A673 (cell line): ENCODE results near the gene KXD1. TPM values are rescaled to one million over a fixed set of nuclear protein-coding genes. Genes with fewer than 3 reads are reported as not detected.

Source experiments
- BruUV-seq: library from RNA; stranded (reverse); fragments of 400-500 nt; replicated peaks from 2 replicates; lab custom pipeline; 2021; lab: Mats Ljungman, UMichigan
- CTCF ChIA-PET: fragments of 300-600 bp; sonication (Branson Sonifier 250); formaldehyde crosslinking; loops from one replicate; lab custom pipeline; 2022; ENCODE audit warnings: antibody characterized with exemption; lab: Charles Lee
- POLR2A ChIA-PET: fragments of 300-600 bp; sonication (Branson Sonifier 250); formaldehyde crosslinking; loops from one replicate; lab custom pipeline; 2022; ENCODE audit warnings: antibody characterized with exemption; ENCODE audit not compliant: low non-redundant PET; lab: Charles Lee
- DNase-seq: peaks from one replicate; pipeline ENCODE4 v3.0.0-alpha.2; 2015; ENCODE audit warnings: low spot score
- H3K27ac ChIP-seq: fragments of 200-600 bp; sonication (generic); 2 replicates; pipeline ENCODE4 v1.5.1; 2016; ENCODE audit warnings: mixed run types, low read depth, mild to moderate bottlenecking, mixed read lengths, antibody characterized with exemption, low read length; ENCODE audit not compliant: poor library complexity, severe bottlenecking
- H3K27me3 ChIP-seq: fragments of 200-600 bp; sonication (generic); replicated peaks from 2 replicates; pipeline ENCODE4 v1.6.1; 2017; ENCODE audit warnings: mixed run types, low read depth, mild to moderate bottlenecking, mixed read lengths, antibody characterized with exemption, low read length; ENCODE audit not compliant: insufficient read depth, poor library complexity
- H3K36me3 ChIP-seq: fragments of 200-600 bp; sonication (generic); 2 replicates; pipeline ENCODE4 v1.6.1; 2016; ENCODE audit warnings: mixed run types, mild to moderate bottlenecking, mixed read lengths, antibody characterized with exemption, low read length; ENCODE audit not compliant: insufficient read depth, poor library complexity, severe bottlenecking
- H3K4me1 ChIP-seq: fragments of 200-600 bp; sonication (generic); 2 replicates; pipeline ENCODE4 v1.6.1; 2017; ENCODE audit warnings: mixed run types, mild to moderate bottlenecking, mixed read lengths, antibody characterized with exemption, low read length; ENCODE audit not compliant: insufficient read depth, poor library complexity, severe bottlenecking
- H3K4me3 ChIP-seq: fragments of 200-600 bp; sonication (generic); 2 replicates; pipeline ENCODE4 v1.5.1; 2016; ENCODE audit warnings: low read depth, mixed run types, mild to moderate bottlenecking, mixed read lengths, low read length; ENCODE audit not compliant: poor library complexity, severe bottlenecking
- H3K9me3 ChIP-seq: fragments of 200-600 bp; sonication (generic); 2 replicates; pipeline ENCODE4 v1.6.1; 2016; ENCODE audit warnings: mixed run types, low read depth, mild to moderate bottlenecking, mixed read lengths, antibody characterized with exemption, low read length; ENCODE audit not compliant: poor library complexity, severe bottlenecking
- CTCF ChIP-seq: fragments of 300-800, 200-600 bp; sonication (generic); conservative IDR thresholded peaks from 2 replicates; pipeline ENCODE4 v1.5.1; 2017; ENCODE audit warnings: low read depth, mild to moderate bottlenecking, antibody characterized with exemption, low read length, moderate library complexity, mixed read lengths
- EZH2 ChIP-seq: fragments of 200-600 bp; sonication (generic); IDR thresholded peaks from 2 replicates; pipeline ENCODE4 v1.6.1; 2017; ENCODE audit warnings: borderline replicate concordance, low read depth, mild to moderate bottlenecking, mixed read lengths, antibody characterized with exemption, low read length; ENCODE audit not compliant: poor library complexity, severe bottlenecking
- intact Hi-C: fragments of 100-400 bp; cut with micrococcal nuclease; formaldehyde crosslinking; loops from one replicate; pipeline ENCODE4 v1.10.0; 2022; ENCODE audit not compliant: unreplicated experiment
- total RNA-seq: library from RNA; stranded (reverse); gene quantifications from 2 replicates; pipeline ENCODE4 v1.2.3, GENCODE V29; 2021

Gene KXD1
- total RNA-seq, 1 experiment from 2014 or later: 111 TPM

GRCh38 chr19:18543814-18544475, 13.7 kb upstream of the KXD1 start:
- intact Hi-C loops: no loop called here
- H3K4me3 ChIP-seq: peak overlapping the region; percentile 56
- peak; percentile 89 for DNase-seq
- BruUV-seq: no TSS peak
- no peaks in the 10 kb centered on the region for H3K9me3 ChIP-seq
- no peaks in the 10 kb centered on the region for H3K27me3 ChIP-seq
- CTCF ChIA-PET: no interaction called here
- TF ChIP-seq CTCF (no peak), EZH2 (no peak)
- H3K27ac ChIP-seq: no peak overlapping the region
- POLR2A ChIA-PET: interaction anchor here (0.8 kb wide), 1 partner anchor 279 kb away, joined by 12 read pairs; no protein-coding TSS in a partner anchor
- H3K36me3 ChIP-seq: peaks cover 25% of the 10 kb centered on the region
- peaks cover 10% of the 10 kb centered on the region for H3K4me1 ChIP-seq

- Histone ChIP-seq H3K4me1 (no peaks in the 10 kb centered on the region), H3K9me3 (no peaks in the 10 kb centered on the region), H3K4me3 (no peak overlapping the region), H3K36me3 (no peaks in the 10 kb centered on the region), H3K27ac (no peak overlapping the region), H3K27me3 (no peaks in the 10 kb centered on the region)
- no TSS peak for BruUV-seq
- intact Hi-C loops: no loop called here
- no peak for DNase-seq
- ChIA-PET POLR2A (no interaction called here), CTCF (interaction anchor here (0.6 kb wide), 1 partner anchor 295 kb away, joined by 4 read pairs; no protein-coding TSS in a partner anchor)
- no peak for TF ChIP-seq CTCF
- no peak for TF ChIP-seq EZH2
Observed at GRCh38 chr19:18551631-18552030, 6.0 kb upstream of the KXD1 start.

- H3K27me3 ChIP-seq: no peaks in the 10 kb centered on the region
- H3K4me3 ChIP-seq: peak overlapping the region; percentile 87
- H3K4me1 ChIP-seq: peaks cover 4% of the 10 kb centered on the region
- POLR2A ChIA-PET: no interaction called here
- CTCF ChIA-PET: interaction anchor here (0.6 to 1.0 kb wide), 4 partner anchors 15 to 289 kb away, joined by 3 to 10 read pairs (median 4); partner anchors contain the start of gene ELL
- H3K36me3 ChIP-seq: peaks cover 15% of the 10 kb centered on the region
- no peak for DNase-seq
- no TSS peak for BruUV-seq
- H3K9me3 ChIP-seq: no peaks in the 10 kb centered on the region
- H3K27ac ChIP-seq: peak overlapping the region; percentile 85
- no peak for TF ChIP-seq CTCF
- no peak for TF ChIP-seq EZH2
- intact Hi-C loops: no loop called here
Observed at GRCh38 chr19:18558202-18558555, 509 bp downstream of the KXD1 start.
